Esophagus (tissue), 2 donors: ENCODE measurements around the gene PATZ1. TPM values are rescaled to one million over a fixed set of nuclear protein-coding genes. Genes with fewer than 3 reads are reported as not detected.

Experiments
- H3K27ac ChIP-seq, 2 donors: one replicate each; pipeline ENCODE4 v1.5.1; 2013; ENCODE audit warnings: low read depth in 2 of 2, mild to moderate bottlenecking in 2 of 2, inconsistent platforms in 1 of 2, low read length in 1 of 2, moderate library complexity in 1 of 2
- H3K27me3 ChIP-seq, 2 donors: one replicate each; pipeline ENCODE4 v1.6.1; 2013; ENCODE audit warnings: low read length in 2 of 2, control low read depth in 1 of 2, mild to moderate bottlenecking in 1 of 2; ENCODE audit not compliant: insufficient read depth in 2 of 2, control insufficient read depth in 1 of 2
- H3K36me3 ChIP-seq, 2 donors: one replicate each; pipeline ENCODE4 v1.6.1; 2013; ENCODE audit warnings: low read length in 1 of 2; ENCODE audit not compliant: control insufficient read depth in 2 of 2, insufficient read depth in 2 of 2
- H3K4me1 ChIP-seq, 2 donors: one replicate each; pipeline ENCODE4 v1.6.1; 2013; ENCODE audit warnings: low read length in 1 of 2; ENCODE audit not compliant: control insufficient read depth in 2 of 2, insufficient read depth in 2 of 2
- H3K4me3 ChIP-seq, 2 donors: one replicate each; pipeline ENCODE4 v1.5.1; 2013; ENCODE audit warnings: low read length in 2 of 2, mild to moderate bottlenecking in 2 of 2, low read depth in 1 of 2, moderate library complexity in 1 of 2
- H3K9me3 ChIP-seq, 2 donors: one replicate each; pipeline ENCODE4 v1.6.1; 2013; ENCODE audit warnings: mild to moderate bottlenecking in 2 of 2, low read depth in 1 of 2, low read length in 1 of 2, moderate library complexity in 1 of 2; ENCODE audit not compliant: control insufficient read depth in 2 of 2, insufficient read depth in 1 of 2
- WGBS, 2 donors: extraction: QIAGEN DNeasy Blood & Tissue Kit; methylation state at CpG; one replicate each; pipeline ENCODE4 v1.1.7; 2013; 5-methylcytosine and 5-hydroxymethylcytosine counted together
- polyA plus RNA-seq, 2 donors: library from polyadenylated mRNA; stranded (reverse); fragments of 200-250 nt; gene quantifications; one replicate each; pipeline ENCODE4 v1.2.3, GENCODE V29; 2013
- donor health status: healthy with polysubstance abuse.
- donor health status: Bipolar disorder and iron deficiency.

The PATZ1 gene
- polyA plus RNA-seq, 2 donors, result 5.2 to 6.0 TPM

DNA sequence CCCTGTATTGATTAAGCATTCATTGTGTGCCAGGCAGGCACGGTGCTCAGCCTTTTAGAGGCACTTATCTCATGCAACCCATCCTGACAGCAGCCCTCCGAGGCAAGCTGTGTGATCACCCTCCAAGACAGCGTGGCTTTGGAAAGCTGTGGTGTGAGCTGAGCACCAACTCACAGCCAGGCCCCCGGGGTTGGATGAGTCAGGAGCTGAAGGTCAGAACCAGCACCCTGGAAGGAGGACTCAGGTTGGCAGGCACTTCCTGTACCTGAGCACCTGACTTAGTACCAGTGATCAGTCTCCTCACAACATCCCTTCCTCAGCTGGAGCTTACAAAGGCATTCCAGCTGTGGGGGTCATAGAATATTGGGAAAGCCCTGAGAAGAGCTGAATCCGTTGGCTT, 9.0 kb downstream of the PATZ1 start:
- no peaks in the 10 kb centered on the region for H3K9me3 ChIP-seq
- no peaks in the 10 kb centered on the region for H3K27me3 ChIP-seq
- H3K36me3 ChIP-seq, result peaks cover under 1 to 20% of the 10 kb centered on the region in 2 donors
- H3K4me3 ChIP-seq, result no peak overlapping the region
- peaks cover 5 to 14% of the 10 kb centered on the region in 2 donors for H3K4me1 ChIP-seq
- no peak overlapping the region for H3K27ac ChIP-seq
- WGBS, 2 donors, result 53 to 60% methylated on average over 5 of the region's 5 CpGs

DNA sequence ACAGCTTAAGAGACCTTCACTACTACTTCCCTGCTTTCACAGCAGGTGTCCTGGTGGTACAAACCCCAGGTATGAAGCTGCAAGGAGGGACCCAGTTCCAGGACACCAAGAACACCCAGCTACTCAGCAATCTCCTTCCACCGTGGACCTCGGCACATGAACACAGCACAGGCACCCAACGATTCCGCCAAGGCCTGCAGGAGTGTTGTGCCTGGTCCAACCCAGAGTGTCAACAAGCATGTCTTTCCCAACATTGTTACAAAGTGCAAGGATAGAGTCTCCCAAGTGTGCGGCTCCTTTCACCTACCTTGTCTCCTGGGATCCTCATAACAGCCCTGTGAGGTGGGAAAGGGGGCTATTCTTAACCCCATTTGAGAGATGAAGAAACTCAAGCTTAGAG, 11.8 kb downstream of the PATZ1 start:
- Histone ChIP-seq H3K36me3 (peaks cover 0 to 19% of the 10 kb centered on the region in 2 donors), H3K27ac (no peak overlapping the region), H3K4me3 (no peak overlapping the region), H3K4me1 (peaks cover 0 to 7% of the 10 kb centered on the region in 2 donors), H3K9me3 (no peaks in the 10 kb centered on the region), H3K27me3 (no peaks in the 10 kb centered on the region)
- 59 to 74% methylated on average over 5 of the region's 5 CpGs for WGBS, 2 donors

DNA sequence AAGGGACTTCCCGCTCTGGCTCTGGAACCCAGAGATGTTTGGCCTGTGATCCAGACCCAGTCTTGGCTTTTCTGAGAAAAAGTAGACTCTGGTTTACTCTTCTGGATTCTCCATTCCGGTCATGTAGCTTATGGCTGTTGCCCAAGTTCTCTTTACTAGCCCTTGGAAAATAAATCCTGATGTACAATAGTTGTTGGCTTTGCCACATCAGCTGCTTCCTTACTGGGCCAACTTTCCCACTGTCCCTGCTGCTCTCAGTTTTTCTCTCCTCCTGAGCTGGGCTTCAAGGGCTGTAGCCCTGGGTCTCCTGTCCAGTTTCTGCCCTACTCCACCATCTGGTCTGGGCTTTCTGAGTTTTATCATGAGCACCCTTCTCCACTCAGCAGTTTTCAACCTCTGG, 12.5 kb downstream of the PATZ1 start:
- no peaks in the 10 kb centered on the region for H3K9me3 ChIP-seq
- peaks cover 0 to 19% of the 10 kb centered on the region in 2 donors for H3K36me3 ChIP-seq
- no peak overlapping the region for H3K27ac ChIP-seq
- WGBS, 2 donors, result 46 to 58% methylated on average over 2 of the region's 2 CpGs
- no peaks in the 10 kb centered on the region for H3K27me3 ChIP-seq
- no peak overlapping the region for H3K4me3 ChIP-seq
- H3K4me1 ChIP-seq, result peaks cover 4 to 12% of the 10 kb centered on the region in 2 donors

DNA sequence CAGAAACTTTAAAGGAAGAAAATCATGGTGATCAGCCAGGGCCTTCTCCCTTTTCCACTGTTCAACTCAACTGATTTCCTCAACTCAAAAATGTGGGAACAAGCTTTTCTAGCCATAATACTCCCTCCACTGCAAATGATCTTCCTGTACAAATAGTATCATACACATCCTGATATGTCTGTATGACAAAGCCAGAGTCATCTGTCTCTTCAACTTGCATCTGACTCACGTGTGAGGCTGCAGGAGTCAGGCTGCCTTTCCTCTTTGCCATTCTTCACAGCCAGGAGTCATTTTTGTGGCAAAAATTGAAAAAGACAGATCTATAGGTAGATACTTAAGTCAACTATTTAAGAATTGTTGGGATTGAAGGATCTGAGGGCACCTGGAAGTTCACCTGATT, 13.3 kb downstream of the PATZ1 start:
- H3K36me3 ChIP-seq, result peaks cover 0 to 26% of the 10 kb centered on the region in 2 donors
- no peaks in the 10 kb centered on the region for H3K9me3 ChIP-seq
- peaks cover 4 to 19% of the 10 kb centered on the region in 2 donors for H3K4me1 ChIP-seq
- no peak overlapping the region for H3K4me3 ChIP-seq
- no peak overlapping the region for H3K27ac ChIP-seq
- H3K27me3 ChIP-seq, result no peaks in the 10 kb centered on the region
- 62 to 63% methylated on average over 1 of the region's 1 CpG for WGBS, 2 donors

DNA sequence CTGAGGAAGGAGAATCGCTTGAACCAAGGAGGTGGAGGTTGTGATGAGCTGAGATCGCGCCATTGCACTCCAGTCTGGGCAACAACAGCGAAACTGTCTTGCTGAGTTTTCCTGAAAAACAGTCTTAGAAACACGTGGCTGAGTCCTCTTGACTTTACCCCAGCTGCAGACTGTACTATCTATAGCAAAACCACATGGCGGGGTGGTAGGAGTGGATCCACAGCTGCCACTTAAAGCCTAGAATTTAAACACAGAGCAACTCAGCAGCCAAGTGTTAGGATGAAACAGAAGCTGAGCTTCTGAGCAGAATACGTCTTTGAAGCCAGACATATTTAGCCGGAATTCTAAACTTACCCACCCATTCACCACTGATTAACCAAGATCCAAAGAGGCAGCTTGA, 14.1 kb downstream of the PATZ1 start:
- H3K27ac ChIP-seq, result no peak overlapping the region
- no peaks in the 10 kb centered on the region for H3K27me3 ChIP-seq
- H3K9me3 ChIP-seq, result no peaks in the 10 kb centered on the region
- peaks cover 4 to 18% of the 10 kb centered on the region in 2 donors for H3K4me1 ChIP-seq
- 90 to 93% methylated on average over 8 of the region's 8 CpGs for WGBS, 2 donors
- H3K4me3 ChIP-seq, result no peak overlapping the region
- H3K36me3 ChIP-seq, result peaks cover 0 to 29% of the 10 kb centered on the region in 2 donors

DNA sequence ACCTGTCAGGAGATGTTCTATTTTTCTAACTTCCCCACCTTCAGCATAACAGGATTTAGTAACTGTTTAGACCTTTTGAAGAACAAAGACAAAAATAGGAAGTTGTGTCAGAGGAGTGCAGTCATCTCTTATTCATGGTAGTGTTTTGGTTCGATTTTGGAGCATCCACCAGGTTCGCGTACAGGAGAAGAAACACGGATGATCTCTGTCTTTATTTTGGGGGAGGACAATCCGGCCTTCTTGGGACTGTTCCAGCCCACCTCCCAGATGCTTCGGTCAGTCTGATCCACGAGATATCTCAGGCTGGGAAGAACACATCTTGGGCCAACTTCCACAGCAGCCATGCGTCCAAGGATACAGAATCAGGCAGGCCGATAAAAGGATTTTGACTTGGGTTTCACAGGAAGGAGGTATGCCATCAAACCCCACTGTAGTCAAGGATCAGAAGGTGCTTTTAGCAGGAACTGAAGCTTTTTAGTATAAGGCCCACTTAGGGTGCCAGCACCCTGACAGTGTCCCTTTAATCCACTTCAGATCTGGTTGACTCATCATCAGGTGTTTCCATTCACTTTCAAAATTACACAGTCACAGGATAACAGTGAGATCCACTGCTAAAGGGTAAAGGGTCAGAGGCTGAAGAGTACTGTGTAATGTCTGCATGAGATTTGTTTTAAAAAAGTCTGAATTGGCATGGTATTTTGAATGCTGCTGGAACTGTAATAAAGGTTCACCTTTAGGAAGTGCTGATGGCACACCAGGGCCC, 16.5 kb downstream of the PATZ1 start:
- Histone ChIP-seq H3K9me3 (no peaks in the 10 kb centered on the region), H3K36me3 (peaks cover 0 to 25% of the 10 kb centered on the region in 2 donors), H3K27ac (no peak overlapping the region), H3K4me1 (peaks cover 4 to 19% of the 10 kb centered on the region in 2 donors), H3K27me3 (no peaks in the 10 kb centered on the region), H3K4me3 (no peak overlapping the region)
- WGBS, 2 donors, result 67 to 69% methylated on average over 9 of the region's 9 CpGs

DNA sequence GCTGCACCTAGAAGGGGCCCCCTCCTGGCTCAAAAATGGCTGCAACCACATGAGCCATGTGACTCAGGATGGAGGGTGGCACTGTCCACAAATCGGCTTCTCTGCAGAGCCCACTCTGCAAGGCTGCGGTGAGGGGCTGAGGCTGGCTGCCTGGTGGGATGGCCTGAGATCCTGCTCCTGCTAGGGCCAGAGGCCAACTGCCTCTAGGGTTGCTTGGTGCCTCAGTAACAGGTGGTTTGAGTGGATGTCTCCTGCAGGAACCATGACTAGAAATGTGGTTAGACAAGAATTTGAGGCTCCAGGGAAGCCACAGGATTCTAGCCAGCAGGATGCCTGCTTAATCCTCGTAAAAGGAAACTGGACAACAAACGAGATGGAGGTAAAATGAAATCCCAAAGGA, 17.1 kb downstream of the PATZ1 start:
- peaks cover 0 to 25% of the 10 kb centered on the region in 2 donors for H3K36me3 ChIP-seq
- no peak overlapping the region for H3K27ac ChIP-seq
- WGBS, 2 donors, result 55 to 66% methylated on average over 4 of the region's 4 CpGs
- no peaks in the 10 kb centered on the region for H3K27me3 ChIP-seq
- H3K4me1 ChIP-seq, result peaks cover 4 to 16% of the 10 kb centered on the region in 2 donors
- H3K4me3 ChIP-seq, result no peak overlapping the region
- no peaks in the 10 kb centered on the region for H3K9me3 ChIP-seq

DNA sequence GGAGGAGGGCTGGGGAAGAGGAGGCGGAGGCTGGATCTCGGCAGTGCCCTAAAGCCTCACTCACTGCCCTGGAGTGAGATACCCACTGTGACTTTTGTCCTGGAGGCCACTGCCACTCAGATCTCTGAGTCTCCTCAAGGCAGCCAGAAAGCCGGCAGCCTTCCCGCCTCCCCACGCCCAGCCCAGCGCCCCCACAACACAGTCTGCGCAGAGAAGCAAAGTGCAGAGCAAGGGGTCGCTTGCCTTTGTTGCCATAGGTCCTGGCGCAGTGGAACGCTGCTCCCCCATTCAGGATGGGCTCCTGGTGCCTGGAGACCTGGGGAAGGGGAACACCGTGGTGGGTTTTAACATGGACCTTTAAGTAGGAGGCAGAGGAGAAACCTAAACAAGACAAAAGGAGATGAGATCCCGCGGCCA, 17.6 kb downstream of the PATZ1 start:
- no peak overlapping the region for H3K27ac ChIP-seq
- H3K9me3 ChIP-seq, result no peaks in the 10 kb centered on the region
- H3K4me3 ChIP-seq, result no peak overlapping the region
- 85 to 91% methylated on average over 13 of the region's 13 CpGs for WGBS, 2 donors
- H3K4me1 ChIP-seq, result peaks cover 4 to 16% of the 10 kb centered on the region in 2 donors
- peaks cover 0 to 25% of the 10 kb centered on the region in 2 donors for H3K36me3 ChIP-seq
- H3K27me3 ChIP-seq, result no peaks in the 10 kb centered on the region

DNA sequence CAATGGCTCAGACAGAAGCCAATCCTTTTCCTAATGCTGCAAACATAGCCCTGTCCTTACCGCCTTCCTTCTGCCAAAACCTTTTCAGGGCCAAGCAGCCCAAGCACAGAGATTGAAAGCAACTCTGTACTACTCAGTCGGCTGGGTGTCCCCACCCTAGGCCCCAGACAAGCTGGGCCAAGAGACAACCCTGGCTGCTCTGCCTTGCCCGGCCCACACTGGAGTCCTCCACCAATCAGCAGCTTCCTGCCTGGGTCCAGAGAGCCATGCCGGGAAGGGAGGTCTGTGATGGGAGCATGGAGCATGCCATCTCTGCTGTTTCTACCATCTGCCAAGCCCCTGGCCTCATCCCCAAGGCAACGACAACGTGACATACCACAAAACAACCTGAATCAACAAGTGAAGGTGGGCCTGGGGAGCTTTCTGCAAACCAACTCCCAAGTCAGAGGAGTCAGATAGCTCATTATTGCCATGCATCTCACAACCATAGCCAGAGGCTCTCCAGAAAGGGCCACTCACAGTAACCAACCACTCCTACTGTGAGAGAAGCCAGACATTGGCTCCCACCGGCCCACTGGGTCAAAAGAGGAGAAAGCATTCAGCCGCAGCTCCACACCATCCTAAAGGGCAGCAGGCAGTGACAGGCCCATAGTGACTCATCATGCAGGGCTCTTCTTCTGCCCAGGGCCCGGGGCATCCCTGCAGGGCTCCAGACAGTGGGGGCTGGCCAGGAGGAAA, 18.2 kb downstream of the PATZ1 start:
- peaks cover 4 to 17% of the 10 kb centered on the region in 2 donors for H3K4me1 ChIP-seq
- WGBS, 2 donors, result 55 to 64% methylated on average over 9 of the region's 9 CpGs
- no peaks in the 10 kb centered on the region for H3K9me3 ChIP-seq
- H3K27ac ChIP-seq, result no peak overlapping the region
- H3K36me3 ChIP-seq, result peaks cover 0 to 25% of the 10 kb centered on the region in 2 donors
- H3K27me3 ChIP-seq, result no peaks in the 10 kb centered on the region
- no peak overlapping the region for H3K4me3 ChIP-seq
